HG02798 (cell line): ENCODE data around the gene IGFBP7.
A peak's percentile ranks its signal among the peaks of the same experiment; 100 is the strongest.
"Not testable (repeated sequence)": the region's sequence is repeated elsewhere in the genome, so short reads cannot be mapped to it uniquely, and the experiment has no call there.

Experiments used
- ATAC-seq: cut with Tn5 transposase; IDR thresholded peaks from one replicate; pipeline ENCODE4 v1.9.1; 2021; ENCODE audit warnings: mild to moderate bottlenecking; ENCODE audit not compliant: unreplicated experiment, poor library complexity

IGFBP7 gene

GRCh38 chr4:57047046-57047445 is 63.1 kb downstream of the IGFBP7 start:
- not testable (repeated sequence) for ATAC-seq

GRCh38 chr4:57044996-57045395 is 65.2 kb downstream of the IGFBP7 start:
- ATAC-seq: no peak

- no peak for ATAC-seq
Measured at GRCh38 chr4:57044279-57044678, 65.9 kb downstream of the IGFBP7 start.

- no peak for ATAC-seq
Measured at GRCh38 chr4:57043347-57044251, 66.6 kb downstream of the IGFBP7 start.

- no peak for ATAC-seq
Measured at GRCh38 chr4:57042711-57043169, 67.4 kb downstream of the IGFBP7 start.

- no peak for ATAC-seq
Measured at GRCh38 chr4:57041020-57041419, 69.2 kb downstream of the IGFBP7 start.

- no peak for ATAC-seq
Measured at GRCh38 chr4:57040510-57040909, 69.7 kb downstream of the IGFBP7 start.

- ATAC-seq: no peak
Measured at GRCh38 chr4:57039345-57039744, 70.8 kb downstream of the IGFBP7 start.

- peak; percentile 71 for ATAC-seq
Measured at GRCh38 chr4:57037982-57038604, 72.1 kb downstream of the IGFBP7 start.

GRCh38 chr4:57034520-57034919 is 75.7 kb downstream of the IGFBP7 start:
- no peak for ATAC-seq

- ATAC-seq: no peak
Measured at GRCh38 chr4:57023104-57023503, 87.1 kb downstream of the IGFBP7 start.

GRCh38 chr4:57020467-57021101 is 89.6 kb downstream of the IGFBP7 start:
- ATAC-seq: no peak

- ATAC-seq: no peak
Measured at GRCh38 chr4:57018980-57019379, 91.2 kb downstream of the IGFBP7 start.

- ATAC-seq: no peak
Measured at GRCh38 chr4:57013543-57014120, 96.6 kb downstream of the IGFBP7 start.

GRCh38 chr4:56999751-57000150 is 110.4 kb downstream of the IGFBP7 start:
- no peak for ATAC-seq

- ATAC-seq: no peak
Measured at GRCh38 chr4:56995525-56995924, 114.7 kb downstream of the IGFBP7 start.

- ATAC-seq: no peak
Measured at GRCh38 chr4:56990109-56990905, 119.9 kb downstream of the IGFBP7 start.

GRCh38 chr4:56986952-56987351 is 123.2 kb downstream of the IGFBP7 start:
- no peak for ATAC-seq

- no peak for ATAC-seq
Measured at GRCh38 chr4:56986192-56986591, 124.0 kb downstream of the IGFBP7 start.

- no peak for ATAC-seq
Measured at GRCh38 chr4:56981795-56982201, 128.4 kb downstream of the IGFBP7 start.
